Activated effector memory CD4-positive, alpha-beta T cell treated with anti-CD3 and anti-CD28 coated beads, Interleukin-2, amount 50 U/mL, for 16 hours (primary cell): ENCODE data around the gene HEATR3.
A peak's percentile ranks its signal among the peaks of the same experiment; 100 is the strongest.

Experiments
- DNase-seq: peaks from one replicate; pipeline ENCODE4 v3.0.0-alpha.2; 2020

HEATR3 gene, protein sequence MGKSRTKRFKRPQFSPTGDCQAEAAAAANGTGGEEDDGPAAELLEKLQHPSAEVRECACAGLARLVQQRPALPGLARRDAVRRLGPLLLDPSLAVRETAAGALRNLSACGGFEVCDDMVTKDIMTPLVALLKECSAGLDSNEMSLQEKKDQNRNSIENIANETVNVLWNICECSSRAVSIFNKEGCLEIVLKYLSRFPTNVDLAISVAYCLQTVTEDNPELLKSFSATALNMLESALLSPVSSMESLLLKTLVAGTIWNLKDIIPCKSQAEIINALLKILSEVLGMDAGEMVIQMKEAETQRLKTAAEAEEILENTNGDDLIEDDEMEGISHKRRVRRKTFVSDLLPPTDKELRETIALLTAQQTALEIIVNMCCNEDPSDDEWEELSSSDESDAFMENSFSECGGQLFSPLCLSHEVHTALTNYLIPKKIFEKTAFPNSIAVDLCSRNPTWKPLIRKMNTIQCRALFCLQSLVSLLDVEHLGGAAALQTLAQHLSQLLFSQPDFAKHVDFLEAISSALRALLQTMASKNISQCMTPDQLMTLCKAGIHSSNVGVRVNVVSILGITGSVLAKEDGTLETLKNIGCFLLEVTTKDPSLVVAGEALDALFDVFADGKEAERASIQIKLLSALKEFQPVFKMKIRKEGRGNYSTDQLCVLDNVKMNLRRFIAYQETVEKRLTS

DNA sequence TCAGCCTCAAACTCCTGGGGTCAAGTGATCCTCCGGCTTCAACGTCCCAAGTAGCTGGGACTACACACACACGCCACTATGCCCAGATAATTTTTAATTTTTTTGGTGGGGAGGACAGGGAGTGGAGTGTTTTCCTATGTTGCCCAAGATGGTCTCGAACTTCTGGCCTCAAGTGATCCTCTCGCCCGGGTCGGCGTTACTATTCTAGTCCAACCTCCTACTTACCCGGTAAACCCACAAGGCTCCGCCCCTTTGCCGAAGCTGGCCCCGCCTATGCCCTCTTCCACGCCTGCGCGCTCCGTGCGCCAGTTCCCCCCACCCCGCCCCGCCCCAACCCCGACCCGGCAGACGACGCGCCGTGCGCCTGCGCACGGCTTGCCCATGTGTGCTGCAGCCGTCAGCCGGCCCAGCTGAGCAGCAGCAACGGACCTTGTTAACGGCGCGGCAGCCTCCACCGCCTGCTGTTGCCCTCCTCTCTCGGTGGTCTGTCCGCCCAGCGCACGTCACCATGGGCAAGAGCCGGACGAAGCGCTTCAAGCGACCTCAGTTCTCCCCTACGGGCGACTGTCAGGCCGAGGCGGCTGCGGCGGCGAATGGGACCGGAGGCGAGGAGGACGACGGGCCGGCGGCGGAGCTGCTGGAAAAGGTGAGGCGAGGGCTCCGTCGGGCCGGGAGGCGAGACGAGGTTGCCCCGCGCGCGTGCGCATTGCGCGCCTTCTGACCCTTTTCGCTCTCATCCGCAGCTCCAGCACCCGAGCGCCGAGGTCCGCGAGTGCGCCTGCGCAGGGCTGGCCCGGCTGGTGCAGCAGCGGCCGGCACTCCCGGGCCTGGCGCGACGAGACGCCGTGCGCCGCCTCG is at the start of gene HEATR3:
Gene HEATR3 (plus strand): TSS at position 347 of the 858 bp plus-strand sequence. CDS start 162 bp downstream, at position 509.
- DNase-seq = peak; percentile 97

DNA sequence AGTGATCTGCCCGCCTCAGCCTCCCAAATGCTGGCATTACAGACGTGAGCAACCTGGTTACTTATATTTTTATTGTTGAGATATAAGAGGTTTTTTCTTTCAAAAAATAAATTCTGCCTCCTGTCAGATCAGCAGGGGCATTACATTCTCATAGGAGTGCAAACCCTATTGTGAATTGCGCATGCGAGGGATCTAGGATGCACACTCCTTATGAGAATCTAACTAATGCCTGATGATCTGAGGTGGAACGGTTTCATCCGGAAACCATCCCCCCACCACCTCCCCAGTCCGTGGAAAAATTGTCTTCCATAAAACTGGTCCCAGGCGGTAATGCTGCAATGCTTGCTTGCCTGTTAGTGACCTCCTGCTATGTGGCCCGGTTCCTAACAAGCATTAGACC is 48.2 kb upstream of the HEATR3 start:
- DNase-seq = no peak

DNA sequence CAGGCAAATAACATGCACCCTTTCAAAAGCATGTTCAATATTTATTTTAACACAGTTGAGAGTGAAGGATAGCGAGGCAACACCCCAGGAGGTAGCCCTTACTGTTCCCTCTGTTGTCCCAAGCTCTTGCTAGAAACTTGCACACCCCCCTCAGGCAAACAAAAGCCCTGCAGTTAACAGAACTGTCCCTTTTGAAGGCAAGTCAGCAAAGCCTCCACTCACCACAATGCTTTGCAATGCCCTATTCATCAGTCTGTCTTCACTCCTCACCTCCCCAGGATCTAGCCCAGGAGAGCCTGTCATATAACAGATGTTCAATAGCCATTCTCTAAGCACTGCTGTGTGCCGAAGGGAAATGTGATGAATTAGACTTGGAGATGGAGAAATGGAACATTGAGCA is 44.2 kb upstream of the HEATR3 start:
- DNase-seq = no peak

DNA sequence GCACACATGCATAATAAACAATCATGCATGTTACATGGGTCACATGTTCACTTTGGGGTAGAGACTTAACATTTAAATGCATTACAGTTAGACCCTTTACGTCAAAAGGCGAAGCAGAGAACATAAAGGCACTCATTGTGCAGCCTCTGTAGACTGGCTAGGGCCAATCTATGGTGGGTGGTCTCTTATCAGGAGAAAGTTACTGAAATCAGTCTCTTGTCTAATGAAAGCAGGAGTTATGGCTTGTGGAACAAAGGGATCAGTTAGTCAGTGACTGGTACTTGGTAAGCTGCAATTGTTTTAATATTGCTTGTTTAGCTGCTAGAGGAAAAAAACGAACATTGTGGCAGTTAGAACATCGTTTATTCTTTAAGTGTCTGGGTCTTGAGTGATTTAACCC is 42.1 kb upstream of the HEATR3 start:
- no peak for DNase-seq

DNA sequence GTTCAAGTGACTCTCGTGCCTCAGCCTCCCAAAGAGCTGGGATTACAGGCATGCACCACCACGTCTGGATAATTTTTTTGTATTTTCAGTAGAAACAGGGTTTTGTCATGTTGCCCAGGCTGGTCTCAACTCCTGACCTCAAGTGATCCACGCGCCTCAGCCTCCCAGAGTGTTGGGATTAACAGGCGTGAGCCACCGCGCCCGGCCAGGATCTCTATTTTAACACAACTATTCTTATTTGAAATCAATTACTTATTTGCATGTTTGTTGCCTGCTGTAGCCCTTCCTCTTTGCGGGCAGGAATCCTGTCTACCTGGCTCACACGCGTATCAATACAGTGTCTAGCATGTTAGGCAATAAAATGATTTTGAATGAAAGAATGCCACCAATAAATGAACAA is 41.6 kb upstream of the HEATR3 start:
- no peak for DNase-seq

DNA sequence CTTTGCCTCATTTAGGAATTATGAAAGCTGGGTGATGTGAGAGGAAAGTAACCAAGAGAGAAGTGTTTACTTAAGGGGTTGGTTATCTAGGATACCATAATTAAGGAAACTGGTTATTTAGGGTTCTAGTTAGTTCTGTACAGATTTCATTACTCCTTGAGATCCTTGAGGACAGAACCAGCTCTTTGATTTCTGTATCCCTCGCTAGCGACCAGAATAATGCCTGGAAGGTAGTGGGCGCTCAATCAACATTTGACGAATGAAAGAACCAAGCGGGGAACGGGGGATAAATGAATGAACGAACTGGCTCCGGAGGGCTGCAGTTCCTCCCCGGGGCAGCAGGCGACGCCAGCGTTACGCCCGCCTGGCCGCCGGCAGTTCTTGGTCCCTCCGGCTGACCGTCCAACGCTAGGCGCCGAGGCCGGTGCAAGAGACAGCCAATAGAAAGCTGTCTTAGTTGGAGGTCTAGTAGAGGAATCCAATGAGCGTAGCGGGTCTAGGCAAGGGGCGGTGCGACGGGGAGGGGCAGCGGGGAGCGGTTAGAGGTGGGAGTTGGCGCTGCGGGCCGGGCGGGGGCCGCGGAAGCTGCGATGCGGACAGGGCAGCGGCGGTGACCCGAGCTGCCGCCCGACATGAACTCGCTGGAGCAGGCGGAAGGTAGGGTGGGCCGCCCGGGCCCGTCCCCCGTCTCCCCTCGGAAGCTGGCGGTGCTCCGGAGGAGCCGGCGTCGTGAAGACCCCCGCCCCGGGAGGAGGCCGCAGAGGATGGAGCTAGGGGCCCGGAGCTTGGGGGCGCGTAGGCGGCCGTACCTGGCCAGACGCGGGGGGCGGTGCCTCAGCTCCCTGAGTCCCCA is 40.9 kb upstream of the HEATR3 start, which contains the start of gene CNEP1R1:
Gene CNEP1R1 (plus strand): TSS at position 542 of the 853 bp plus-strand sequence. CDS start 91 bp downstream, at position 633.
- DNase-seq = peak; percentile 97

DNA sequence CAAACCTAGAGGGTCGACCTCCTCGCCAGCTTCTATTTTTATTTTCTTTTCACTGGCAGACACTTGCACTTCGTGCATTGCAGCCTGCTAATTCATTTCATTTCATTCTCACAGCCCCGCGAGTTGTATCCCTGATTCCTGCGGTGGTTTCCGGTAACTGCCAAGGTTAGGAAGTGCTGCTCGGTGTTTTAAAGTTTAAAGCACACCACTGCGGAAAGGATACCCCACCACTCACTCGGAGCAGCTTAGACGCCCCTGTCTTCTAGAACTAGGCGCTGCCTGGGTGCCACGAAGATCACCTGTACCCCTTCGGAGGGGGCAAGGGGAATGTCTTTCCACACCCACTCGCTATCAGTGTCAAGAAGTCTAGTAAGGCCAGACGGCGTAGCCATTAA is 40.2 kb upstream of the HEATR3 start:
- peak; percentile 74 for DNase-seq

DNA sequence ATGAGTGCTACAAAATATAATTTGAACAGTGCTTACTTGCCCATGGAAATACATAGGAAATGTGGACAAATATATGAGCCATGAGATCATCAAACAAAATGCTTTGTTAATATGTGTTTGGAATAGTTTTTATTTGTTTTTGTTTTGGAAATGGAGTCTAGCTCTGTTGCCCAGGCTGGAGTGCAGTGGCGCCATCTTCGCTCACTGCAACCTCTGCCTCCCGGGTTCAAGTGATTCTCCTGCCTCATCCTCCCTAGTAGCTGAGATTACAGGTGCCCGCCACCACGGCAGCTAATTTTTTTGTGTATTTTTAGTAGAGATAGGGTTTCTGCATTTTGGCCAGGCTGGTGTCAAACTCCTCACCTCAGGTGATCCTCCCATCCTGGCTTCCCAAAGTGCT is 37.9 kb upstream of the HEATR3 start:
- no peak for DNase-seq

DNA sequence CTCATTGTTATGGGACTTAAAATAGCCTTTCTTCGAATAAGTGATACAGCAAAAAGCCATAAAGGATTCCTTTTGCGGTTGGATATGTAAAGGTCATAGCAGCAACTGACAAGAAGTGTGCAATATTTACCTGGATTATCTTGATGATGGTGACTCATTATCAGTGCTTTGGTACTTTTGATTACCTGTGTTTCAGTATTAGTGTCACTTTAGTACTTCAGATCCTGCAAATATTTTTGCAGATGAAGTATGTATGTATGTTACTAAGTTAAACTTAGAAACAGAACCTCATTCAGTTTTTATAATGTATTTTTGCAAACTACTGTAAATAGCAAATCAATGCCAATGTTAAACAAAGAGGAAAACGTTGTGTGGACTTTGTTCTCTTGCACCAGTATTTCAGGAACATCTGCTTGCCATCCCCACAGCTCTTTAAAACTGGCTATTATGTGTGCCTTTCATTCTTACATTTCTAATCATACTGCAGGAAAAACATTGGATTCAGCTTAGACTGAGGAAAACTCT is 30.2 kb upstream of the HEATR3 start:
- DNase-seq = no peak

DNA sequence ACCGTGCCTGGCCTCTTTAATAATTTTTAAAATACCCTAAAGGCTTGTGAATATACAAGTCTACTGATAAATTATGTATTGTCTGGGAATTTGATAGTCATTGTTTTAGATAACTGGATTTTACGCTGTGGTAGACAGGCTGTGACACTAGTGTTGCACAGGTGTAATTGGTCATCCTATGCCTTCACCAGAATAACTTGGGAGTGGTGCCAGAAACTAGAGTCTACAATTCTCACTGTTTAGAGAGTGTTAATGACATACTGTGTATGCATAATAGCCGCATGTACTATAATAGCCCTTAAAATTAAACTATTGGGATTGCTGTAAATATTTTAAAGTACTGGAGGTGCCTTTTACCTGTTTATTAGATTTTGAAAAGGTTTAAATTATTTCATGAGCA is 29.3 kb upstream of the HEATR3 start:
- DNase-seq = no peak

DNA sequence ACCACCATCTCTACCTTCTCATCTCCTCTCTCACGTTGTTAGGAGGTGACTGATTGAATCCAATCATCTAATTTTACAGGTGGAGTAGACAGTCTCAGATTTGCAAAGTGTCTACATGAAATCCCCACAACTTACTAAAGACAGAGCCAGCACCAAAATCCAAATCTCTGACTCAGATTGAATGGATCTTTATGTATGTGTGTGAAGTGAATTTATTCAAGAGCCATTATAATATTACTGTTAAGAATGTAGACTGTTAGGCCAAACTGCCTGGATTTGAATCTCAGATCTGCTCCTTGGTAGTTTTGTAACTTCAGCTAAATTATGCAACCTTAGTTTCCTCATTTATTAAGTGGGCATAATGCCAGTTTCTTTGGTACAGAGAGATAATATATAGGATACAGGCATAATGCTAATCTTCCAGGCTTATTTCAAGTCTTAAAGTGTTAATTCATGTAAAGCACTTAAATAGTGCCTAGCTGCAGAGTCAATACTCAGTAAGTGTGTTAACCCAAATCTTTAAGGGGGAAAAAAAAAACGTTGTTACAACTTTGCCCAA is 28.0 kb upstream of the HEATR3 start:
- DNase-seq = no peak

DNA sequence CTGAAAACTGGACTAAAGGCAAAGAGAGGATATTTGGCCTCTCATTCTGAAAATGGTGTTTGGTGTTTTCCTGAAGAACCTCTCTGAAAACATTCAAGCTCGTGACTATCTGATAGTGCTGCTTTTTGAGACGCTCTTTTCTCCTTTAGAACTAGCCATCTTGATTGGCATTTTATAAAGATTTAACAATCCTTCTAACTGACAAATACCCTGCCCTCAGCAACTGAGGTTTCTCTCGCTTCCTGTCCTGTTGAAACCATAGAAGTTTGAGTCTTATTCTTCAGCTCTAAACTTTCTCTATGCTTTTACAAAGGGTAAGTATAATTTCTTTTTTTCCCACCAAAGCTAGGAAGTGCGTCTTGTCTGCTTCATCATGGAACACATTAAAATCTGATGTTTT is 27.5 kb upstream of the HEATR3 start:
- DNase-seq = no peak

DNA sequence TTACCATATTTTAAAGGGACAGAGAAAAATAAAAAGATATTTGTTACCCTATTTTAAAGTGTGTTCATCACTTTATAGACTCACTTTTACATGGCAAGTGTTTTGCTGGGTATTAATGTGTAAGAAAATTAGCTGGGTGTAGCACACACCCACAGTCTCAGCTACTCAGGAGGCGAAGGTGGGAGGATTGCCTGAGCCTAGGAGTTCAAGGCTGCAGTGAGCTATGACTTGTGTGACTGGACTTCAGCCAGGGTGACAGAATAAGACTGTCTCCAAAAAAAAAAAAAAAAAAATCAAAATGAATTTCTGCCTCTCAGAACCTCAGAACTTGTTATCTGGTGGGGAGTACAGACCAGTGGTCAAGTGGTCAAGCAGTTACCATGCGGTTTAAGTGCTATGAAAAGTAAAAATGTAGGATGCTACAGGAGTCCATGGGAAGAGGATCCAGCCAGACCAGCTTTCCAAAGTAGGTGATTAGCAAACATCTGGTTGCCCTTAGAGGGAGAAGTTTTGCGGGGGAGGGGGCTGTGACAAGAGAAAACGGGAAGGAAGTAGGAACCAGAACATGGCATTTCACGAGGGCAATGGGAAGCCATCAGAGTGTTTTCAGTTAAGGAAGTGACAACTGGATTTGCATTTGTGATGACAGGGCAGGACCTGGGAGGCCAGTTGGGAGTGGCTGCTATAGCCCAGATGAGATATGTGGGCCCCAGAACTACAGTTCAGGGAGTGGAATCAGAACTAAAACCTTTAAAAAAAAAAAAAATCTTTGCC is 26.8 kb upstream of the HEATR3 start:
- no peak for DNase-seq

DNA sequence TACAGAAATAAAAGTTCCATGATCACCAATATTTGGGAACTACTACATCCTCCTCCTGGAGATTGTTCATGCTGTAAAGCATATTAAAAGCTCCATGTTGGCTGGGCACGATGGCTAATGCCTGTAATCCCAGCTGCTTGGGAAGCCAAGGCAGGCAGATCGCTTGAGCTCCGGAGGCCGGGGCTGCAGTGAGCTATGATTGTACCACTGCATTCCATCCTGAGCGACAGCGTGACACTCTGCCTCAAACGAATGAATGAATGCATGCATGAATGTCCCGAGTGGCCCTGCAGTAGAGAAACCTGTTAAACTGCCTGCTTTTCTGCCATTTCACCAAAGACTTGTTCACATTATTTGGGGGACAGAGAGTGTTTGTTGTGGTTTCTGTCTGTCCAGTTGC is 25.8 kb upstream of the HEATR3 start:
- no peak for DNase-seq

DNA sequence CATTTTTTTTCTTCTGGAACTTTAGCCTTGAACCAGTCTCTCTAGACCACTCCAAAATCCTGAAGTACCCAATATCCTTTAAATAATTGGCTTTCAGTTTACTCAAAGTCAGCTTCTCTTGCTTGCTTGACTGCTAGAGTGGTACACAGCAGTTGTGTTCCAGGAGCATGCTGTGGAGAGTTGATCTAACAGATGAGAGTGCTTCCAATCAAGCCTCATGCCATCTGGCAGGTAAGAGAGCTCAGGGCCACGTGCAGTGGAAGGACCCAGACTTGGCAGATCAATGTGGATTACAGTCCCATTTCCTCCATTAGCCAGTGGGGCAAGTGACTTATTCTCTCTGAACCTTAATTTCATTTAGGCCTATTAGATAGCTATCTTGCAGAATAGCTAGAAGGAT is 25.1 kb upstream of the HEATR3 start:
- DNase-seq = no peak

DNA sequence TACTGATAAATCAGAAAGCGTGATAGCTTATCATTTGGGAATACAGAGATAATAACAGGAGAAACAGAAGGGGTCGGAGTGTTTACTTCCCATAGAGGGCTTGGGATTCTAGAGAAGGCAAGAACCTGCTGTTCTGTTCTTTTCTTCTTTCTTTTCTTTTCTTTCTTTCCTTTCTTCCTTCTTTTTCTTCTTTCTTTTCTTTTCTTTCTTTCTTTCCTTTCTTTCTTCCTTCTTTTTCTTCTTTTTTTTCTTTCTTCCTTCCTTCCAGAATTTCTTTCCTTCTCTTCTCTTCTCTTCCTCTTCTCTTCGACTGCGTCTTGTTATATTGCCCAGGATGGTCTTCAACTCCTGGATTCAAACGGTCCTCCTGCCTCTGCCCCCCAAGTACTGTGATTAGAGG is 22.4 kb upstream of the HEATR3 start:
- no peak for DNase-seq

DNA sequence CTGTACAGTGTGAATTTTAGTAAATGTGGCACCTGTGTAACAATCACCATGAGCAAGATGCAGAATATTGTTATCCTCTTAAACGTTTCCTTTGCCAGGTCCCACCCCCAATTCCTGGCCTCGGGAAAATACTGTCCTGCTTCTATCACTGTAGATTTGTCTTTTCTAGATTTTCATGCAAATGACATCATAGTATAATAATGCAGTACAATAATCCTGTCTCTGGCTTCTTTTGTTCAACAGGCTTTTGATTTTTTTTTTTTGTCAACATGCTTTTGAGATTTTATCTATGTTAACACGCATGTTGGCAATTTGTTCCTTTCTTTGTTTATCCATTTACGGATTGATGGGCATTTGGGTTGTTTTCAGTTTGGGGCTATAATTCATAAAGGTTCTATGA is 20.4 kb upstream of the HEATR3 start:
- no peak for DNase-seq

DNA sequence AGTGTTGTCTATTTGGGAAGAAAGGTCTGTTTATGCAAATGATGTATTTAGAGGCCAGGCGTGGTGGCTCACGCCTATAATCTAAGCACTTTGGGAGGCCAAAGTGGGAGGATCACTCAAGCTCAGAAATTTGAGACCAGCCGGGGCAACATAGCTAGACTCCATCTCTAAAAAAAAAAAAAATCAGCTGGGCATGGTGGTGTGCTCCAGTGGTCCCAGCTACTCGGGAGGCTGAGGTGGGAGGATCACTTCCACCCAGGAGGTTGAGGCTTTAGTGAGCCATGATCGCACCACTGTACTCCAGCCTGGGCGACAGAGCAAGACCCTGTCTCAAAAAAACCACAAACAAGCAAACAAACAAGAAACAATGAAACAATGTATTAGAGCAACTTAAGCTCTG is 18.9 kb upstream of the HEATR3 start:
- DNase-seq = no peak

DNA sequence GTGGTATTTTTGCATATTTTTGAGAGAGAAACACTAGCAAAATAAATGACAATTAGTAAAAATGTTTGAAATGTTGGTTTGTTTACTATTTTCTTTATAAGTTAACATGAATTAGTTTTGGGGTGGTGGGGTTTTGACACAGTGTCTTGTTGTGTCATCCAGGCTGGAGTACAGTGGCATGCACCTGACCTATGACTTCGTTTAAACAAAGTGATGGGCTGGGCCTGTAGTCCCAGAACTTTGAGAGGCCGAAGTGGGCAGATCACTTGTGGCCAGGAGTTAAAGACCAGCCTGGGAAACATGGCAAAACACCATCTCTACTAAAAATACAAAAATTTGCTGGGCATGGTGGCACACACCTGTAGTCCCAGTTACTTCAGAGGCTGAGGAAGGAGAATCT is 17.9 kb upstream of the HEATR3 start:
- no peak for DNase-seq

DNA sequence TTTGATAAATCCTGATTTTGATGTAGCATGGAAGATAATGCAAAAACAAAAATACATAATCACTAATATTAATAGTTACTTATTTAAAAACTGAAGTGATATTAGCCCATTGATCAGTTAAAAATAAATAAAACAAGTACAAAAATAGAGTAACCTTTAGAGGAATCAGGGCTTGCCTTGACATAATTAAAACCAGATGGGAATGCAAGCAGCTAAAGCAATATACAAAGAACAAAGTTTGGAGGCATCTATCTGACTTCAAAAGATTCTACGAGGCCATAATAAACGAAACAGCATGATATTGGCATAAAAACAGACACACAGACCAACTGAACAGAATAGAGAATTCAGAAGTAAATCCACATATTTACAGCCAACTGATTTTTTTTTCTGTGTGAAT is 15.0 kb upstream of the HEATR3 start:
- DNase-seq = no peak

DNA sequence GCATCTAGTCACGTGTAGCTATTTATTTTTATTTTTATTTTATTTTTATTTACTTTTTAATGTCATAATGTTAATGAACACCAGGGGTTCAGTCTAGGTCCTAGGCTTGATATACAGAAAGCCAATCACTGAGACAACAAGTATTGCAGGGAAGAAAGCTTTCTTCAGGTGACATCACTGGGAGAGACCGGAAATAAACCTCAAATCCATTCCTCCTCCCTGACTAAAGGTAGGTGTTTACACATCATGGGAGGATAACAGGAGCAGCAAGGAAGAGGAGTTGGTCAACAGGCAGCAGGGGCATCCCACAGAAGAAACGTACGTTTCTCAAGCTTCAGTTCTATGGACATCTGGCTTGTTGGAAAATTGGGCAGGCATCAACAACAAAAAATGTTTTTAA is 9.5 kb upstream of the HEATR3 start:
- DNase-seq = no peak
